Epithelial cell of proximal tubule (primary cell): ENCODE data around the gene LRRC36. TPM values are rescaled to one million over a fixed set of nuclear protein-coding genes. Genes with fewer than 3 reads are reported as not detected.
A peak's percentile ranks its signal among the peaks of the same experiment; 100 is the strongest.

Source experiments
- DNase-seq: peaks from one replicate; pipeline ENCODE4 v3.0.0-alpha.2; 2011; ENCODE audit warnings: low read depth
- H3K4me3 ChIP-seq: 2 replicates; pipeline ENCODE4 v1.5.1; 2011; ENCODE audit warnings: low read depth, mild to moderate bottlenecking, low read length
- total RNA-seq: library from RNA; depleted of rRNA; stranded (reverse); fragments of >200 nt; gene quantifications from 2 replicates; pipeline ENCODE4 v1.2.3, GENCODE V29; 2015
- TF ChIP-seq, protein P1 (sequence below): conservative IDR thresholded peaks from 2 replicates; pipeline ENCODE4 v1.5.1; 2012; ENCODE audit warnings: low read depth, mild to moderate bottlenecking, low read length

The LRRC36 gene
- total RNA-seq, 1 donor from 2014 or later = 0.52 TPM

DNA sequence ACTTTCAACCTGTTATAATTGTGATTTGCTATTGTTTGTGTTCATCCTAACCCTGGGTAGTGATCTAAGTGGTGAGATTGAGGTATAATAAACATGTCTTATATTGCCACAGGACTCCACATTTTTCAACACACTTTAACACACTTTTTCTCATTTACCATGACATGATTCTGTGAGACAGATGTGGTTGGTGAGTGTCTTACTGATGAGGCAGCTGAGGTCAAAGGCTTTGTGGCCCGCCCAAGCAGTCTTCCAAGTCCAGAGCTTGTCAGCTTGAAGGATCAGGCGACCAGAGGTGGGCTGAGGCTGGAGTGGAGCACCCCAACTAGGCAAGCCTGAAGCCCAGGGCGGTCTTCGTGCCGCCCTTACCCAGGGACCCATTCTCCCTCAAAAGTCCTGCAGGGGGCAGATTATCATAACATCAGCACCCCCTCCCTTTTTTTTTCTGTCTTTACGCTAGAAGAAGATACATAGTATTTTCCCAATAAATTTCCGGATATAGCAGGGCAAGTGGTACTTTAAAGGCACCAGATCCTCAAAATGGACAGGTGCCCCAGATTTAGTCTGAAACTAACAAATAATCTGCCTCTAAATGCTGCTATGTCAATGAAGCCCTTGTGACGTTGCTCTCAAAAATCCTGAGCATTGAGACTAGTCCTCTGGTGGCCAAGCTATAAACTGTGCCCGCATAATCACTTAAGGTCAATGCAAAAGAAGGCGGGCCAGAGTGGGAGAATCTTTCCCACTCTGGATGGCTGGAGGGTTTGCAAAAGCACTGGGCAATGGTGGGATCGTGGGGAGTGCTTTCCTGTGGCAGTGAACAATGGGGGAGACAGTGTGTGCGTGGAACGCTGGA lies 21.2 kb upstream of the LRRC36 start:
- no peak for DNase-seq
- TF ChIP-seq, protein P1, sequence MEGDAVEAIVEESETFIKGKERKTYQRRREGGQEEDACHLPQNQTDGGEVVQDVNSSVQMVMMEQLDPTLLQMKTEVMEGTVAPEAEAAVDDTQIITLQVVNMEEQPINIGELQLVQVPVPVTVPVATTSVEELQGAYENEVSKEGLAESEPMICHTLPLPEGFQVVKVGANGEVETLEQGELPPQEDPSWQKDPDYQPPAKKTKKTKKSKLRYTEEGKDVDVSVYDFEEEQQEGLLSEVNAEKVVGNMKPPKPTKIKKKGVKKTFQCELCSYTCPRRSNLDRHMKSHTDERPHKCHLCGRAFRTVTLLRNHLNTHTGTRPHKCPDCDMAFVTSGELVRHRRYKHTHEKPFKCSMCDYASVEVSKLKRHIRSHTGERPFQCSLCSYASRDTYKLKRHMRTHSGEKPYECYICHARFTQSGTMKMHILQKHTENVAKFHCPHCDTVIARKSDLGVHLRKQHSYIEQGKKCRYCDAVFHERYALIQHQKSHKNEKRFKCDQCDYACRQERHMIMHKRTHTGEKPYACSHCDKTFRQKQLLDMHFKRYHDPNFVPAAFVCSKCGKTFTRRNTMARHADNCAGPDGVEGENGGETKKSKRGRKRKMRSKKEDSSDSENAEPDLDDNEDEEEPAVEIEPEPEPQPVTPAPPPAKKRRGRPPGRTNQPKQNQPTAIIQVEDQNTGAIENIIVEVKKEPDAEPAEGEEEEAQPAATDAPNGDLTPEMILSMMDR = peak; percentile 9
- no peak overlapping the region for H3K4me3 ChIP-seq

DNA sequence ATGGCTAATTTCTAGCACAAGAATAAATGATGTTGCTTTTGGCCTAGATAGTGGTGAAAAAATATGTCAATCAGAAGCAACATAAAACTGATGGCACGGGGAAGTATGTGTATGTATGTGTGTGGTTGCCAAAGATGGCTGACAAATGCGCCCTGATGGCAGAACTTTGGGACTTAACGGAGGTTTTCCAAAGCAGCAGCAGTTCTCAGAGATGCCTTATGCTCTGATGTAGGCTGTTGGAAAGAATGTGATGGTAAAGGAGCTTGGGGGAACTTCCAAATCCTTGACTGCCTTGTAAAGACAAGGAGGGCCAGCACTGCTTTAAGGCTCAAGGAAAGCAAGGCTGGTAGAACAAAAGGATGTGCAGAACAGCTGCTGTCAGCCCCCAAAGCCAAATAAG lies 16.1 kb upstream of the LRRC36 start:
- no peak overlapping the region for H3K4me3 ChIP-seq
- DNase-seq = no peak
- TF ChIP-seq, protein P1 = no peak

DNA sequence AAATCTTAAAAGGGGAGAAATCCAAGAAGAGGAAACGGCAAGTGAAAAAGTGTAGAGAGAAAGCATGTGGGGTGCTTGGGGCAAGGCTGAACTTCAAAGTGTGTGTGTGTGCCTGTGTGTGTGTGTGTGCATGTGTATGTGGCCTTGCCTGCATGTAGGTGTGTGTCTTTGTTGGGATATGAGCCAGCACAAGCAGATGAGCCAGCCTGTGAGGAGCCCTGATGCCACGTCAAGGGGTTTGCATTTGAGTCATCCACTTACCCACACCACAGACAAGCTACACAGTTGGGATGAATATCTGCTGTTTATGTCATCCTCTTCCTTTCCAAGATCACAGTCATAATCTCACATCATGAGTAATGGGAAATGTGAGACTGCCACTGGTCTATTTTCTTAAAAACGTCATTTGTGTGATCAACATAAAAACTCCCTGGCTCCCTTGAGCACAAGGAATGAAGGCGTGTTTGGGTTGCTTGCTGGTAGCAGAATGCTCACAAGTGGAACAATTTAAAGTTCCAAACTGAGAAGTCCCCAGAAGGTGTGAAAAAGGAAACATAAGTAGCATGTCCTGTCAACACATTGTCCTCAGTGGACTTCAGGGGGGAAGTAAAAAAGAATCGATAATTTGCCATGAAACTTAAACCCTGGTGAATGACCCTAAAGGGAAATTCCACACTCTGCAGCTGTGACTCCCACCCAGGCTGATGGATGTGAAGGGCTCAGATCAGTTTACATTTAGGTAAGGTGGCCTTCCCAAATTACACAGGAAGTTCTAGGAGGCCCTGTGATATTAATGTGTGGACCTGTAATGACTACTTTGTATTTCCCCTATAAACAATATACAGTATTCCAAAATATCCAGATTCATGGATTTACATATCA lies 14.8 kb upstream of the LRRC36 start:
- TF ChIP-seq, protein P1 = no peak
- peak; percentile 98 for DNase-seq

GRCh38 chr16:67312719-67313118 lies 13.9 kb upstream of the LRRC36 start:
- TF ChIP-seq, protein P1 = no peak
- no peak for DNase-seq

More for the DNA sequence above, 14.8 kb upstream of the LRRC36 start:
- no peak overlapping the region for H3K4me3 ChIP-seq

GRCh38 chr16:67317853-67318252 lies 8.8 kb upstream of the LRRC36 start:
- no peak overlapping the region for H3K4me3 ChIP-seq
- no peak for DNase-seq
- TF ChIP-seq, protein P1 = no peak

More at GRCh38 chr16:67312719-67313118, 13.9 kb upstream of the LRRC36 start:
- no peak overlapping the region for H3K4me3 ChIP-seq

- TF ChIP-seq, protein P1 = no peak
- peak overlapping the region; percentile 65 for H3K4me3 ChIP-seq
- DNase-seq = no peak
Observed at GRCh38 chr16:67326115-67326471, 522 bp upstream of the LRRC36 start.
